Measurements from ENCODE around the gene EXTL1. TPM values are rescaled to one million over a fixed set of nuclear protein-coding genes. Genes with fewer than 3 reads are reported as not detected.

Gene EXTL1
- total and polyA plus RNA-seq, 10 of the 15 experiments (the other 5 are each of a cell fraction or from before 2014, with no cell fraction given): not detected

DNA sequence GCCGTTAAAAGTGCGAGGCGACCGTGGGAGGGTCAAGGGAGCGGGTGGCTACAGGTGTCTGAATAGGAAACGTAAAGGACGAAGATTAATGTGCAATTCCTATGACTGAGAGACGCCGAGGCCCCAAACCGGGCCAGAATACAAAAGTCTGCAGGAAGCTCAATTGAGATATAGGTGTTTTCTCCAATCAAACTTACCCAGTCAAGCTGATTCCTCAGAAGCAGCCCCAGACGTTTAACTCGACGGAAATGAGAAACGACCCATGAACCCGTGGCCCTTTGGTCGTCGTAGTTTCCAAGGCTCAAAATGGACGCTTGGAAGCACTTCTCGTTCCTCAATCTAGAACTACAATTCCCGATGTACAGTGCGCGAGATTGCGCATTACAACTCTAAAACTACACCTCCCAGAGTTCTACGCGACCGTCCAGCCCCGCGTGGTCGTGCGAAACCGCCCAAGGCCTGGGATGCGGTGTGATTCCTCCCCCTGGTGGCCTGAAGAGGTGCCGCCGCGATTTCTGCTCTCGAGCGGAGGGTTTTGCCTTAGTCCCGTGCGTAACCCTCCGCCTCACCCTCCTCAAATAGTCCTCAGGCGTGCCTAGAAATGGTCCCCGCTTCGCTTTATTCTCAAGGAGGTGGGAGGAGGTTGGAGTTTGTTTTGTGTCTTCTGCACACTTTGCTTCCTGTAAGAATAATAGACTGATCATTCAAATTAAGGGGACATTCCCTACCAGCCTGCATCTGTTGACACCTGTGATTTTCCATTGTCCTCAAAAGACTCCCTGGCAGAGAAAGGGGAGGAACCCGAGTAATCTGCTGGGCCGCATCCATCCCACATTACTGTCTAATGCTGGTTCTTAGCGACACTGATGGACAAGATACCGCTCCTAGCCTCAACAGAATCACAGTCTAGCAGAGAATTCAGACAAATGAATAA lies 23.5 kb upstream of the EXTL1 start, which contains the start of gene PAFAH2 (continued):
- TF ChIP-seq, protein P1, sequence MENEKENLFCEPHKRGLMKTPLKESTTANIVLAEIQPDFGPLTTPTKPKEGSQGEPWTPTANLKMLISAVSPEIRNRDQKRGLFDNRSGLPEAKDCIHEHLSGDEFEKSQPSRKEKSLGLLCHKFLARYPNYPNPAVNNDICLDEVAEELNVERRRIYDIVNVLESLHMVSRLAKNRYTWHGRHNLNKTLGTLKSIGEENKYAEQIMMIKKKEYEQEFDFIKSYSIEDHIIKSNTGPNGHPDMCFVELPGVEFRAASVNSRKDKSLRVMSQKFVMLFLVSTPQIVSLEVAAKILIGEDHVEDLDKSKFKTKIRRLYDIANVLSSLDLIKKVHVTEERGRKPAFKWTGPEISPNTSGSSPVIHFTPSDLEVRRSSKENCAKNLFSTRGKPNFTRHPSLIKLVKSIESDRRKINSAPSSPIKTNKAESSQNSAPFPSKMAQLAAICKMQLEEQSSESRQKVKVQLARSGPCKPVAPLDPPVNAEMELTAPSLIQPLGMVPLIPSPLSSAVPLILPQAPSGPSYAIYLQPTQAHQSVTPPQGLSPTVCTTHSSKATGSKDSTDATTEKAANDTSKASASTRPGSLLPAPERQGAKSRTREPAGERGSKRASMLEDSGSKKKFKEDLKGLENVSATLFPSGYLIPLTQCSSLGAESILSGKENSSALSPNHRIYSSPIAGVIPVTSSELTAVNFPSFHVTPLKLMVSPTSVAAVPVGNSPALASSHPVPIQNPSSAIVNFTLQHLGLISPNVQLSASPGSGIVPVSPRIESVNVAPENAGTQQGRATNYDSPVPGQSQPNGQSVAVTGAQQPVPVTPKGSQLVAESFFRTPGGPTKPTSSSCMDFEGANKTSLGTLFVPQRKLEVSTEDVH (IDR thresholded peaks at IDR 0.05; ENCODE audit: low read depth, partially characterized antibody): peak; percentile 82
- no peak for TF ChIP-seq NFXL1 (IDR thresholded peaks at IDR 0.05; ENCODE audit: borderline replicate concordance)
- 0 out of 2 replicates have a peak, but pooled peaks have one; percentile 71 for TF ChIP-seq TCF3 (IDR thresholded peaks at IDR 0.05; ENCODE audit: borderline replicate concordance, insufficient read depth, low read depth, low read length)
- TF ChIP-seq JUND (IDR thresholded peaks at IDR 0.05; ENCODE audit: low read depth, low read length): peak; percentile 60; the same call in 1 of the 2 replicates
- peak; percentile 94 for TF ChIP-seq LARP7 (IDR thresholded peaks at IDR 0.05)
- peak; percentile 92 for TF ChIP-seq KLF5 (IDR thresholded peaks at IDR 0.05; ENCODE audit: partially characterized antibody)
- TF ChIP-seq GATAD2B (conservative IDR thresholded peaks at IDR 0.05; ENCODE audit: low read depth): peak; percentile 58
- no peak for TF ChIP-seq NR2C2 (IDR thresholded peaks at IDR 0.05; ENCODE audit: borderline replicate concordance, control insufficient read depth, insufficient read length, low read depth)
- TF ChIP-seq HCFC1 (IDR thresholded peaks at IDR 0.05; ENCODE audit: low read length): peak; percentile 100
- TF ChIP-seq FOS (IDR thresholded peaks at IDR 0.05; ENCODE audit: borderline replicate concordance, extremely low read depth, insufficient read length): no peak
- TF ChIP-seq MYC (IDR thresholded peaks at IDR 0.05; ENCODE audit: insufficient read depth, insufficient read length, insufficient replicate concordance, low read length, severe bottlenecking): peak; percentile 59
- TF ChIP-seq POLR2AphosphoS2 (IDR thresholded peaks at IDR 0.05; ENCODE audit: low read depth, low read length): no peak
- TF ChIP-seq, protein P2, sequence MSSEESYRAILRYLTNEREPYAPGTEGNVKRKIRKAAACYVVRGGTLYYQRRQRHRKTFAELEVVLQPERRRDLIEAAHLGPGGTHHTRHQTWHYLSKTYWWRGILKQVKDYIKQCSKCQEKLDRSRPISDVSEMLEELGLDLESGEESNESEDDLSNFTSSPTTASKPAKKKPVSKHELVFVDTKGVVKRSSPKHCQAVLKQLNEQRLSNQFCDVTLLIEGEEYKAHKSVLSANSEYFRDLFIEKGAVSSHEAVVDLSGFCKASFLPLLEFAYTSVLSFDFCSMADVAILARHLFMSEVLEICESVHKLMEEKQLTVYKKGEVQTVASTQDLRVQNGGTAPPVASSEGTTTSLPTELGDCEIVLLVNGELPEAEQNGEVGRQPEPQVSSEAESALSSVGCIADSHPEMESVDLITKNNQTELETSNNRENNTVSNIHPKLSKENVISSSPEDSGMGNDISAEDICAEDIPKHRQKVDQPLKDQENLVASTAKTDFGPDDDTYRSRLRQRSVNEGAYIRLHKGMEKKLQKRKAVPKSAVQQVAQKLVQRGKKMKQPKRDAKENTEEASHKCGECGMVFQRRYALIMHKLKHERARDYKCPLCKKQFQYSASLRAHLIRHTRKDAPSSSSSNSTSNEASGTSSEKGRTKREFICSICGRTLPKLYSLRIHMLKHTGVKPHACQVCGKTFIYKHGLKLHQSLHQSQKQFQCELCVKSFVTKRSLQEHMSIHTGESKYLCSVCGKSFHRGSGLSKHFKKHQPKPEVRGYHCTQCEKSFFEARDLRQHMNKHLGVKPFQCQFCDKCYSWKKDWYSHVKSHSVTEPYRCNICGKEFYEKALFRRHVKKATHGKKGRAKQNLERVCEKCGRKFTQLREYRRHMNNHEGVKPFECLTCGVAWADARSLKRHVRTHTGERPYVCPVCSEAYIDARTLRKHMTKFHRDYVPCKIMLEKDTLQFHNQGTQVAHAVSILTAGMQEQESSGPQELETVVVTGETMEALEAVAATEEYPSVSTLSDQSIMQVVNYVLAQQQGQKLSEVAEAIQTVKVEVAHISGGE (CRISPR knock-in tag; IDR thresholded peaks at IDR 0.05): no peak
- TF ChIP-seq ZSCAN29 (IDR thresholded peaks at IDR 0.05): no peak
- 0 out of 2 replicates have a peak, but pooled peaks have one; percentile 90 for TF ChIP-seq WRNIP1 (IDR thresholded peaks at IDR 0.05; ENCODE audit: borderline replicate concordance, low read depth, low read length)
- TF ChIP-seq, protein P3, sequence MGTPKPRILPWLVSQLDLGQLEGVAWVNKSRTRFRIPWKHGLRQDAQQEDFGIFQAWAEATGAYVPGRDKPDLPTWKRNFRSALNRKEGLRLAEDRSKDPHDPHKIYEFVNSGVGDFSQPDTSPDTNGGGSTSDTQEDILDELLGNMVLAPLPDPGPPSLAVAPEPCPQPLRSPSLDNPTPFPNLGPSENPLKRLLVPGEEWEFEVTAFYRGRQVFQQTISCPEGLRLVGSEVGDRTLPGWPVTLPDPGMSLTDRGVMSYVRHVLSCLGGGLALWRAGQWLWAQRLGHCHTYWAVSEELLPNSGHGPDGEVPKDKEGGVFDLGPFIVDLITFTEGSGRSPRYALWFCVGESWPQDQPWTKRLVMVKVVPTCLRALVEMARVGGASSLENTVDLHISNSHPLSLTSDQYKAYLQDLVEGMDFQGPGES (IDR thresholded peaks at IDR 0.05): peak; percentile 45; the same call in 1 of the 2 replicates
- peak; percentile 64; the same call in 1 of the 2 replicates for TF ChIP-seq NR2F1 (conservative IDR thresholded peaks at IDR 0.05)
- TF ChIP-seq YBX1 (IDR thresholded peaks at IDR 0.05): no peak
- TF ChIP-seq SREBF2 (IDR thresholded peaks at IDR 0.05; ENCODE audit: low read length): 0 out of 2 replicates have a peak, but pooled peaks have one; percentile 34
- TF ChIP-seq ZNF207 (IDR thresholded peaks at IDR 0.05; ENCODE audit: borderline replicate concordance): peak; percentile 97; the same call in 1 of the 2 replicates
- TF ChIP-seq HDAC6 (IDR thresholded peaks at IDR 0.05; ENCODE audit: unreplicated experiment): no peak
- TF ChIP-seq RCOR1 (conservative IDR thresholded peaks at IDR 0.05; ENCODE audit: low read depth, low read length): peak; percentile 86; the same call in 1 of the 2 replicates

Data from GM12878 (cell line).